ENCODE measurements around the gene RNF5. TPM values are rescaled to one million over a fixed set of nuclear protein-coding genes. Genes with fewer than 3 reads are reported as not detected.

RNF5 gene
- total and polyA plus RNA-seq, 2 of the 4 experiments (the other 2 are of a cell fraction) = 18.8 to 41.4 TPM

- H2AK5ac ChIP-seq (ENCODE audit: low read depth, low read length) = no peak overlapping the region
- no peak overlapping the region for H3K56ac ChIP-seq (ENCODE audit: extremely low read depth, insufficient read depth, low read length)
- H2BK20ac ChIP-seq (ENCODE audit: low read depth, low read length) = no peak overlapping the region
- H3K9me3 ChIP-seq (ENCODE audit: control insufficient read depth, insufficient read depth, low read length) = no peaks in the 10 kb centered on the region
- ChIA-PET POLR2A (ENCODE audit: unreplicated experiment) (no interaction called here), CTCF (no interaction called here)
- no peak overlapping the region for H4K91ac ChIP-seq (ENCODE audit: insufficient read depth, low read depth, low read length)
- BruUV-seq (replicated peaks) = no TSS peak
- no peak overlapping the region for H2AFZ ChIP-seq (replicated peaks; ENCODE audit: low read length, poor library complexity)
- no peak overlapping the region for H2BK120ac ChIP-seq (ENCODE audit: low read depth, low read length)
- H4K20me1 ChIP-seq (ENCODE audit: insufficient read depth, low read length) = no peaks in the 10 kb centered on the region
- H3K79me1 ChIP-seq (ENCODE audit: low read depth in 1 of 2, low read length in 2 of 2) = no peaks in the 10 kb centered on the region
- H3K18ac ChIP-seq (ENCODE audit: low read depth, low read length) = no peak overlapping the region
- no peak overlapping the region for H2BK5ac ChIP-seq (ENCODE audit: low read depth, low read length, poor library complexity, severe bottlenecking)
- H4K8ac ChIP-seq (ENCODE audit: low read depth in 2 of 2, low read length in 2 of 2) = no peak overlapping the region
- WGBS, 2 experiments (ENCODE audit: extremely low coverage in 2 of 2, insufficient read length in 1 of 2) = 35% methylated on average over 4 of the region's 11 CpGs; no CpG with 5 or more reads in 1 of the 2 experiments
- H3K27me3 ChIP-seq (ENCODE audit: control insufficient read depth, insufficient read depth, low read length) = peaks cover 45% of the 10 kb centered on the region
- ATAC-seq (ENCODE audit: low read depth) (no peak), DNase-seq (no peak)
- in situ Hi-C loops (cut with MboI; ENCODE audit: low sequenced_read_pairs) (no loop called here), dilution Hi-C loops (cut with HindIII; ENCODE audit: low sequenced_read_pairs, unreplicated experiment) (no loop called here), intact Hi-C loops (cut with micrococcal nuclease) (no loop called here)
- no peak overlapping the region for H3K27ac ChIP-seq (ENCODE audit: insufficient read depth, low read length)
- H2BK15ac ChIP-seq (ENCODE audit: low read depth, low read length) = no peak overlapping the region
- H3K4me3 ChIP-seq (ENCODE audit: insufficient read depth, low read depth, low read length) = no peak overlapping the region
- H3K4me2 ChIP-seq (ENCODE audit: low read depth, low read length) = no peak overlapping the region
- H3K9me1 ChIP-seq (ENCODE audit: insufficient read depth, low read length) = no peaks in the 10 kb centered on the region
- no peak overlapping the region for H4K5ac ChIP-seq (ENCODE audit: low read depth, low read length)
- no peak overlapping the region for H2AK9ac ChIP-seq (replicated peaks; ENCODE audit: low read depth, low read length, poor library complexity)
- H3K23ac ChIP-seq (ENCODE audit: low read depth, low read length) = no peak overlapping the region
- TF ChIP-seq, protein P1, sequence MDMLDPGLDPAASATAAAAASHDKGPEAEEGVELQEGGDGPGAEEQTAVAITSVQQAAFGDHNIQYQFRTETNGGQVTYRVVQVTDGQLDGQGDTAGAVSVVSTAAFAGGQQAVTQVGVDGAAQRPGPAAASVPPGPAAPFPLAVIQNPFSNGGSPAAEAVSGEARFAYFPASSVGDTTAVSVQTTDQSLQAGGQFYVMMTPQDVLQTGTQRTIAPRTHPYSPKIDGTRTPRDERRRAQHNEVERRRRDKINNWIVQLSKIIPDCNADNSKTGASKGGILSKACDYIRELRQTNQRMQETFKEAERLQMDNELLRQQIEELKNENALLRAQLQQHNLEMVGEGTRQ (IDR thresholded peaks at IDR 0.05; ENCODE audit: low read depth, low read length) = no peak
- TF ChIP-seq POLR2A (IDR thresholded peaks at IDR 0.05; ENCODE audit: low read depth, low read length) = no peak
- TF ChIP-seq NFE2L2 (IDR thresholded peaks at IDR 0.05; ENCODE audit: low read depth, low read length) = no peak
- H3K4ac ChIP-seq (ENCODE audit: low read depth, low read length) = no peak overlapping the region
- H3K4me1 ChIP-seq (ENCODE audit: control insufficient read depth, insufficient read depth, low read length) = no peaks in the 10 kb centered on the region
- H3K36me3 ChIP-seq (ENCODE audit: control insufficient read depth, insufficient read depth, low read length) = no peaks in the 10 kb centered on the region
- H3K14ac ChIP-seq (replicated peaks; ENCODE audit: low read depth, low read length) = no peak overlapping the region
- no peak overlapping the region for H3K9ac ChIP-seq (ENCODE audit: low read depth, low read length)
These were observed 38.8 kb downstream of the RNF5 start for GRCh38 chr6:32216998-32217397.

Measured in IMR-90 (cell line).